HepG2 (cell line): ENCODE measurements around the gene RAB17. TPM values are rescaled to one million over a fixed set of nuclear protein-coding genes. Genes with fewer than 3 reads are reported as not detected.
A peak's percentile ranks its signal among the peaks of the same experiment; 100 is the strongest.

ENCODE experiments used
- ATAC-seq: fragments of 200-7000 bp; cut with Tn5 transposase; 3 replicates; pipeline ENCODE4 v1.9.1; 2020; ENCODE audit warnings: mild to moderate bottlenecking, moderate library complexity
- BruUV-seq: library from RNA; stranded (reverse); fragments of 400-500 nt; replicated peaks from 2 replicates; lab custom pipeline; 2021; lab: Mats Ljungman, UMichigan
- CTCF ChIA-PET: fragments of 300-600 bp; formaldehyde crosslinking; extraction: SDS; loops from one replicate; lab custom pipeline; 2021; ENCODE audit warnings: low total read pairs, inconsistent platforms, low intra/inter-chr PET ratio; lab: Yijun Ruan, JAX
- POLR2A ChIA-PET: fragments of 350-600 bp; sonication (Branson Sonifier 250); formaldehyde crosslinking; loops from one replicate; lab custom pipeline; 2020; ENCODE audit warnings: antibody characterized with exemption, inconsistent platforms; lab: Yijun Ruan, JAX
- DNase-seq: peaks from one replicate; pipeline ENCODE4 v3.0.0-alpha.2; 2015; ENCODE audit warnings: low spot score
- FAIRE-seq: peaks from 3 replicates; lab custom pipeline; 2011; peaks lifted over from hg19 to GRCh38; lab: Jason Lieb, UNC
- H2AFZ ChIP-seq: one replicate; pipeline ENCODE4 v1.6.1; 2011; ENCODE audit warnings: low read length, inconsistent platforms
- H3K27ac ChIP-seq: fragments of 300-600 bp; 3 replicates; pipeline ENCODE4 v1.8.0; 2011; ENCODE audit warnings: mixed run types, mild to moderate bottlenecking, mixed read lengths, low read length, inconsistent platforms; ENCODE audit not compliant: insufficient read depth; ENCODE audit errors: extremely low read length
- H3K27me3 ChIP-seq, 2 experiments: fragments of 200-600 bp in 1 of 2; 2 replicates in 1 of 2; 3 replicates in 1 of 2; pipeline versions ENCODE4 v1.6.0 to v1.8.0; 2011; ENCODE audit warnings: low read length in 2 of 2, mild to moderate bottlenecking in 2 of 2, moderate library complexity in 2 of 2, inconsistent platforms in 1 of 2; ENCODE audit not compliant: insufficient read depth in 2 of 2, control insufficient read depth in 1 of 2
- H3K36me3 ChIP-seq, 2 experiments: fragments of 200-600 bp in 1 of 2; replicated peaks in 1 of 2; 2 replicates in 1 of 2; 3 replicates in 1 of 2; pipeline versions ENCODE4 v1.5.1 to v1.8.0; 2011; ENCODE audit warnings: low read length in 2 of 2, inconsistent platforms in 1 of 2; ENCODE audit not compliant: insufficient read depth in 2 of 2, control insufficient read depth in 1 of 2
- H3K4me1 ChIP-seq: 2 replicates; pipeline ENCODE4 v1.5.1; 2012; ENCODE audit warnings: low read length, inconsistent platforms; ENCODE audit not compliant: insufficient read depth
- H3K4me2 ChIP-seq: 2 replicates; pipeline ENCODE4 v1.6.0; 2011; ENCODE audit warnings: low read depth, low read length, inconsistent platforms
- H3K4me3 ChIP-seq, 3 experiments: fragments of 200-600 bp in 1 of 3; sonication (generic), shearing (Covaris generic) in 1 of 3; replicated peaks in 1 of 3; 2 replicates each; pipeline ENCODE4 v1.5.1; 2011 to 2016; ENCODE audit warnings: low read length in 3 of 3, inconsistent platforms in 2 of 3, low read depth in 2 of 3, mild to moderate bottlenecking in 2 of 3, control low read depth in 1 of 3, mixed read lengths in 1 of 3; ENCODE audit not compliant: insufficient read depth in 1 of 3
- H3K79me2 ChIP-seq: one replicate; pipeline ENCODE4 v1.6.1; 2011; ENCODE audit warnings: low read length, inconsistent platforms; ENCODE audit not compliant: insufficient read depth
- H3K9ac ChIP-seq: 2 replicates; pipeline ENCODE4 v1.6.0; 2011; ENCODE audit warnings: mild to moderate bottlenecking, low read depth, low read length, inconsistent platforms; ENCODE audit not compliant: insufficient read depth
- H3K9me3 ChIP-seq: 2 replicates; pipeline ENCODE4 v1.5.1; 2012; ENCODE audit warnings: mild to moderate bottlenecking, low read length
- H4K20me1 ChIP-seq: 2 replicates; pipeline ENCODE4 v1.6.0; 2011; ENCODE audit warnings: inconsistent platforms, mild to moderate bottlenecking, low read length, moderate library complexity; ENCODE audit not compliant: insufficient read depth
- CBFB ChIP-seq: sonication (generic); formaldehyde crosslinking; IDR thresholded peaks from 2 replicates; pipeline ENCODE4 v1.4.0; 2020; ENCODE audit warnings: missing genetic modification reagents
- HES4 ChIP-seq: sonication (generic); formaldehyde crosslinking; IDR thresholded peaks from 2 replicates; pipeline ENCODE4 v1.9.0; 2021; ENCODE audit warnings: mild to moderate bottlenecking, missing genetic modification reagents, borderline replicate concordance
- IKZF1 ChIP-seq: fragments of 450-650 bp; IDR thresholded peaks from 2 replicates; pipeline ENCODE4 v1.7.1; 2016
- KDM3A ChIP-seq: IDR thresholded peaks from 2 replicates; pipeline ENCODE4 v1.6.1; 2018; ENCODE audit warnings: low read depth, missing compliant biosample characterization
- KMT2A ChIP-seq: sonication (generic); formaldehyde crosslinking; IDR thresholded peaks from 2 replicates; pipeline ENCODE4 v1.4.0; 2020; ENCODE audit warnings: missing genetic modification reagents
- MAX ChIP-seq: IDR thresholded peaks from 2 replicates; pipeline ENCODE4 v1.6.1; 2012; ENCODE audit warnings: inconsistent platforms
- MED1 ChIP-seq: sonication (generic); formaldehyde crosslinking; IDR thresholded peaks from 2 replicates; pipeline ENCODE4 v1.4.0; 2020; ENCODE audit warnings: missing genetic modification reagents
- NONO ChIP-seq, 2 experiments: fragments of 450-650 bp in 1 of 2; sonication (generic) in 1 of 2; formaldehyde crosslinking in 1 of 2; IDR thresholded peaks in 1 of 2; conservative IDR thresholded peaks in 1 of 2; 2 replicates each; pipeline versions ENCODE4 v1.6.1 to v1.8.0; 2017 to 2022; ENCODE audit warnings: mild to moderate bottlenecking in 1 of 2, missing genetic modification reagents in 1 of 2, moderate library complexity in 1 of 2
- PAF1 ChIP-seq: IDR thresholded peaks from 2 replicates; pipeline ENCODE4 v1.6.1; 2016; ENCODE audit warnings: missing genetic modification reagents, missing compliant biosample characterization
- SMYD3 ChIP-seq: sonication (generic); formaldehyde crosslinking; IDR thresholded peaks from 2 replicates; pipeline ENCODE4 v1.8.1; 2023; ENCODE audit warnings: mild to moderate bottlenecking, missing genetic modification reagents
- TSC22D2 ChIP-seq: sonication (generic); formaldehyde crosslinking; IDR thresholded peaks from 2 replicates; pipeline ENCODE4 v1.5.1; 2020; ENCODE audit warnings: missing genetic modification reagents, mild to moderate bottlenecking, borderline replicate concordance
- U2AF2 ChIP-seq: fragments of 200-400 bp; formaldehyde crosslinking; IDR thresholded peaks from 2 replicates; pipeline ENCODE4 v1.6.1; 2017; ENCODE audit warnings: low read depth, mild to moderate bottlenecking, low read length
- ZFY ChIP-seq: sonication (generic); formaldehyde crosslinking; IDR thresholded peaks from 2 replicates; pipeline ENCODE4 v1.4.0; 2020; ENCODE audit warnings: missing genetic modification reagents
- ZNF253 ChIP-seq: sonication (generic); formaldehyde crosslinking; IDR thresholded peaks from 2 replicates; pipeline ENCODE4 v1.8.0; 2022; ENCODE audit warnings: mild to moderate bottlenecking, missing genetic modification reagents, borderline replicate concordance
- ZNF362 ChIP-seq: sonication (generic); formaldehyde crosslinking; IDR thresholded peaks from 2 replicates; pipeline ENCODE4 v1.4.0; 2020; ENCODE audit warnings: missing genetic modification reagents, mild to moderate bottlenecking, borderline replicate concordance
- ZNF513 ChIP-seq: sonication (generic); formaldehyde crosslinking; conservative IDR thresholded peaks from 2 replicates; pipeline ENCODE4 v1.5.0; 2020; ENCODE audit warnings: missing genetic modification reagents
- ZNF652 ChIP-seq: IDR thresholded peaks from 2 replicates; pipeline ENCODE4 v1.6.1; 2016; ENCODE audit warnings: low read depth, borderline replicate concordance
- ZNF709 ChIP-seq: sonication (generic); formaldehyde crosslinking; IDR thresholded peaks from 2 replicates; pipeline ENCODE4 v1.5.0; 2020; ENCODE audit warnings: mild to moderate bottlenecking, missing genetic modification reagents
- ZNF841 ChIP-seq: sonication (generic); formaldehyde crosslinking; IDR thresholded peaks from 2 replicates; pipeline ENCODE4 v1.8.1; 2023; ENCODE audit warnings: missing genetic modification reagents, borderline replicate concordance
- ZSCAN29 ChIP-seq: sonication (generic); formaldehyde crosslinking; conservative IDR thresholded peaks from 2 replicates; pipeline ENCODE4 v1.4.0; 2020; ENCODE audit warnings: mild to moderate bottlenecking, missing genetic modification reagents
- WGBS: methylation state at CpG from one replicate; pipeline ENCODE4 v1.1.6; 2017; ENCODE audit warnings: low lambda C conversion rate; 5-methylcytosine and 5-hydroxymethylcytosine counted together
- in situ Hi-C: cut with HindIII; loops from 2 replicates; pipeline ENCODE4 v1.10.0; 2017; ENCODE audit warnings: low pct_unique_long_range_greater_than_20kb; ENCODE audit not compliant: extremely low pct_ligation_motif_present
- intact Hi-C: fragments of 100-400 bp; cut with micrococcal nuclease; formaldehyde crosslinking; loops from one replicate; pipeline ENCODE4 v1.10.0; 2022; ENCODE audit not compliant: unreplicated experiment
- polyA plus RNA-seq, 8 experiments: library from polyadenylated mRNA; depleted of rRNA in 3 of 8; stranded (reverse) in 7 of 8; unstranded in 1 of 8; fragments of >200 nt; fragmentation: Illumina TruSeq in 4 of 8; extraction: Trizol in 4 of 8; gene quantifications; 2 replicates each; pipeline versions ENCODE4 v1.2.1 to v1.2.3, GENCODE V29; 2011 to 2016; ENCODE audit warnings: low read depth in 4 of 8, missing spikeins in 1 of 8, mixed read lengths in 1 of 8; ENCODE audit not compliant: insufficient read depth in 1 of 8
- total RNA-seq, 5 experiments: library from RNA; depleted of rRNA; stranded (reverse); fragments of >200 nt; fragmentation: Illumina TruSeq; extraction: Trizol; gene quantifications; 2 replicates each; pipeline ENCODE4 v1.2.3, GENCODE V29; 2016; ENCODE audit warnings: low read depth in 1 of 5

The RAB17 gene
- total and polyA plus RNA-seq, 2 of the 13 experiments (the other 11 are each of a cell fraction or from before 2014, with no cell fraction given), result 68.0 to 124 TPM

GRCh38 chr2:237549216-237549615 is 41.3 kb downstream of the RAB17 start (continued):
- TF ChIP-seq PAF1 (CRISPR knock-in tag) (no peak), ZSCAN29 (CRISPR knock-in tag) (no peak), ZFY (0 out of 2 replicates have a peak, but pooled peaks have one; percentile 19)

- BruUV-seq, result no TSS peak
- Histone ChIP-seq H3K36me3 (no peaks in the 10 kb centered on the region), H2AFZ (no peak overlapping the region), H3K4me2 (peak overlapping the region; percentile 54), H3K4me3 (peak overlapping the region in 2 of 3 experiments; percentile 20 to 47; a peak in 2 of 6 replicates), H3K4me1 (peaks cover 49% of the 10 kb centered on the region), H3K79me2 (no peaks in the 10 kb centered on the region), H4K20me1 (no peaks in the 10 kb centered on the region), H3K27ac (no peak overlapping the region), H3K9me3 (no peaks in the 10 kb centered on the region), H3K9ac (no peak overlapping the region), H3K27me3 (peaks cover 5 to 34% of the 10 kb centered on the region in 2 experiments; a peak in 4 of 5 replicates)
- ChIA-PET CTCF (no interaction called here), POLR2A (no interaction called here)
- in situ Hi-C loops (no loop called here), intact Hi-C loops (no loop called here)
- peak; percentile 40 for ATAC-seq
- 6% methylated on average over 10 of the region's 11 CpGs for WGBS
- DNase-seq, result peak; percentile 30
- FAIRE-seq, result no peak
- no peak for TF ChIP-seq U2AF2
- TF ChIP-seq ZNF513 (CRISPR knock-in tag), result no peak
- no peak for TF ChIP-seq NONO (IDR thresholded peaks at IDR 0.05)
- TF ChIP-seq NONO (CRISPR knock-in tag; conservative IDR thresholded peaks at IDR 0.05), result no peak
- TF ChIP-seq ZNF253 (CRISPR knock-in tag), result no peak
- no peak for TF ChIP-seq KDM3A (CRISPR knock-in tag)
- TF ChIP-seq ZNF652 (CRISPR knock-in tag), result peak; percentile 62; the same call in 1 of the 2 replicates
- no peak for TF ChIP-seq MAX
- TF ChIP-seq ZNF841 (CRISPR knock-in tag), result no peak
- TF ChIP-seq ZNF362 (CRISPR knock-in tag), result no peak
- no peak for TF ChIP-seq IKZF1
- TF ChIP-seq HES4 (CRISPR knock-in tag), result no peak
- no peak for TF ChIP-seq KMT2A (CRISPR knock-in tag)
- no peak for TF ChIP-seq CBFB (CRISPR knock-in tag)
- 0 out of 2 replicates have a peak, but pooled peaks have one; percentile 22 for TF ChIP-seq MED1 (CRISPR knock-in tag)
- TF ChIP-seq TSC22D2 (CRISPR knock-in tag), result no peak
- TF ChIP-seq ZNF709 (CRISPR knock-in tag), result 0 out of 2 replicates have a peak, but pooled peaks have one; percentile 37
- TF ChIP-seq SMYD3 (CRISPR knock-in tag), result no peak
Measured at GRCh38 chr2:237547841-237548416, 42.6 kb downstream of the RAB17 start.
